ENCODE data around the gene GCLM.

- TF ChIP-seq CTCF (conservative IDR thresholded peaks at IDR 0.05) (no peak), ZFX (IDR thresholded peaks at IDR 0.05) (no peak)
These were observed 9.6 kb downstream of the GCLM start for GRCh38 chr1:93899543-93900207.

Measured in C4-2B (cell line).